Body of pancreas (tissue), 4 donors: ENCODE results near the gene C3orf18.

Source experiments
- POLR2A ChIP-seq, 3 donors: fragments of 450-650 bp; IDR thresholded peaks; one replicate each; pipeline ENCODE4 v1.6.1; 2016; ENCODE audit warnings: antibody characterized with exemption in 3 of 3, mild to moderate bottlenecking in 2 of 3
- TF ChIP-seq, protein P1 (sequence below), 7 experiments: fragments of 450-650 bp in 4 of 7; fragments of 200-600 bp in 3 of 7; sonication (generic) in 3 of 7; IDR thresholded peaks; one replicate each; pipeline ENCODE4 v1.5.1; 2016 to 2019; ENCODE audit warnings: antibody characterized with exemption in 7 of 7

DNA sequence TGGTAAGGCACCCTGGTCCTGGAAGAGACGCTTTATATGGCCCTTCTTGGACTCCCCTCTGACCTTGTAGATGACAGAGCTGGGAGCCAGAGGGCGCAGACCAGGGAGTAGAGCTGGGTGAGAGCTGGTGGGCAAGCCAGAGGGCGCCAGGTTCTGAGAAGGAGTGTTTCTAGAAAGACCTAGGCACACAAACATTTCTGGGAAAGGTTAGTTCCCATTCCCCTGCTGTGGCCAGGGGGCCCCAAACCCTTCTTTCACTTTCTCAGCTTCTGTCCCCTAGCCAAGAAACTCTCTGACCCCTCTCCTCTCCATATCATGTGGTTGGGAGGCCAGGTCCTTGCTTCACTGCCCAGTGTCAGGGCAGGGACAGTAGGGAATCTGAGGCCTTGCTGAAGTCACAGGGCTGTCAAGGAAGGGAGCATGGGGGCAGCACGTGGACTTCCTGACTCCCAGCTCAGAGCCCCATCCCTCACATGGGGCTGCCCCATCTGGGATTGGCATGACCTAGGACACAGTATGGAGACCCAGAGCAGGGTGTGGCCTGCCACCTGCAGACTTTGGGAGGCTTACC, 5.3 kb upstream of the C3orf18 start:
- TF ChIP-seq, protein P1, sequence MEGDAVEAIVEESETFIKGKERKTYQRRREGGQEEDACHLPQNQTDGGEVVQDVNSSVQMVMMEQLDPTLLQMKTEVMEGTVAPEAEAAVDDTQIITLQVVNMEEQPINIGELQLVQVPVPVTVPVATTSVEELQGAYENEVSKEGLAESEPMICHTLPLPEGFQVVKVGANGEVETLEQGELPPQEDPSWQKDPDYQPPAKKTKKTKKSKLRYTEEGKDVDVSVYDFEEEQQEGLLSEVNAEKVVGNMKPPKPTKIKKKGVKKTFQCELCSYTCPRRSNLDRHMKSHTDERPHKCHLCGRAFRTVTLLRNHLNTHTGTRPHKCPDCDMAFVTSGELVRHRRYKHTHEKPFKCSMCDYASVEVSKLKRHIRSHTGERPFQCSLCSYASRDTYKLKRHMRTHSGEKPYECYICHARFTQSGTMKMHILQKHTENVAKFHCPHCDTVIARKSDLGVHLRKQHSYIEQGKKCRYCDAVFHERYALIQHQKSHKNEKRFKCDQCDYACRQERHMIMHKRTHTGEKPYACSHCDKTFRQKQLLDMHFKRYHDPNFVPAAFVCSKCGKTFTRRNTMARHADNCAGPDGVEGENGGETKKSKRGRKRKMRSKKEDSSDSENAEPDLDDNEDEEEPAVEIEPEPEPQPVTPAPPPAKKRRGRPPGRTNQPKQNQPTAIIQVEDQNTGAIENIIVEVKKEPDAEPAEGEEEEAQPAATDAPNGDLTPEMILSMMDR (IDR thresholded peaks at IDR 0.05) = no peak
- TF ChIP-seq POLR2A (IDR thresholded peaks at IDR 0.05) = no peak
